Loucy (cell line): ENCODE data around the gene USP17L17.
"Not testable (repeated sequence)": the region's sequence is repeated elsewhere in the genome, so short reads cannot be mapped to it uniquely, and the experiment has no call there.

ENCODE experiments used
- H2AFZ ChIP-seq: fragments of 200-600 bp; sonication (generic); 2 replicates; pipeline ENCODE4 v1.6.0; 2016; ENCODE audit warnings: antibody characterized with exemption, mild to moderate bottlenecking, low read length, moderate library complexity
- H3F3A ChIP-seq: fragments of 200-600 bp; 2 replicates; pipeline ENCODE4 v1.6.0; 2016; ENCODE audit warnings: antibody characterized with exemption, low read depth, mild to moderate bottlenecking
- H3K27me3 ChIP-seq: fragments of 200-600 bp; sonication (generic); 2 replicates; pipeline ENCODE4 v1.6.1; 2014; ENCODE audit warnings: low read length, mild to moderate bottlenecking; ENCODE audit not compliant: insufficient read depth, poor library complexity, severe bottlenecking
- H3K36me3 ChIP-seq: fragments of 200-600 bp; sonication (generic); 2 replicates; pipeline ENCODE4 v1.6.1; 2016; ENCODE audit warnings: low read length; ENCODE audit not compliant: insufficient read depth
- H3K4me1 ChIP-seq: fragments of 200-600 bp; sonication (generic); 2 replicates; pipeline ENCODE4 v1.5.1; 2014; ENCODE audit warnings: low read length, mild to moderate bottlenecking; ENCODE audit not compliant: insufficient read depth, poor library complexity, severe bottlenecking
- H3K4me2 ChIP-seq: fragments of 200-600 bp; sonication (generic); 2 replicates; pipeline ENCODE4 v1.6.0; 2014; ENCODE audit warnings: antibody characterized with exemption, low read length, low read depth, mild to moderate bottlenecking; ENCODE audit not compliant: poor library complexity, severe bottlenecking
- H3K4me3 ChIP-seq: fragments of 200-600 bp; sonication (generic); 2 replicates; pipeline ENCODE4 v1.5.1; 2014; ENCODE audit warnings: low read length, mild to moderate bottlenecking, mixed read lengths; ENCODE audit not compliant: poor library complexity, severe bottlenecking
- H3K79me2 ChIP-seq: fragments of 200-600 bp; sonication (generic); 2 replicates; pipeline ENCODE4 v1.6.1; 2014; ENCODE audit warnings: low read length; ENCODE audit not compliant: insufficient read depth
- H3K9ac ChIP-seq: fragments of 200-600 bp; sonication (generic); 2 replicates; pipeline ENCODE4 v1.6.0; 2014; ENCODE audit warnings: mild to moderate bottlenecking, low read depth, low read length, moderate library complexity; ENCODE audit not compliant: poor library complexity, severe bottlenecking
- H3K9me2 ChIP-seq: fragments of 200-600 bp; sonication (generic); replicated peaks from 2 replicates; pipeline ENCODE4 v1.6.1; 2016; ENCODE audit warnings: low read depth, low read length, mixed read lengths
- H3K9me3 ChIP-seq: fragments of 200-600 bp; sonication (generic); 2 replicates; pipeline ENCODE4 v1.6.1; 2014; ENCODE audit warnings: mild to moderate bottlenecking, antibody characterized with exemption, low read length, low read depth; ENCODE audit not compliant: insufficient read depth
- H4K20me1 ChIP-seq: fragments of 200-600 bp; sonication (generic); 2 replicates; pipeline ENCODE4 v1.6.0; 2014; ENCODE audit warnings: antibody characterized with exemption, low read length, mild to moderate bottlenecking; ENCODE audit not compliant: insufficient read depth, poor library complexity, severe bottlenecking

Gene USP17L17

GRCh38 chr4:9243579-9243978 lies at the start of gene USP17L17:
TSS of gene USP17L17 (plus strand) at chr4:9243879. CDS start at chr4:9243879, 0 bp downstream.
- H2AFZ ChIP-seq, H3K4me1 ChIP-seq, H3F3A ChIP-seq, H3K9me2 ChIP-seq, H3K9me3 ChIP-seq, H3K79me2 ChIP-seq, H3K36me3 ChIP-seq, H3K4me2 ChIP-seq, H3K9ac ChIP-seq, H3K4me3 ChIP-seq, H4K20me1 ChIP-seq, H3K27me3 ChIP-seq: not testable (repeated sequence)

GRCh38 chr4:9210357-9210756 lies 33.3 kb upstream of the USP17L17 start, which contains the start of gene USP17L10:
TSS of gene USP17L10 (plus strand) at chr4:9210657. CDS start at chr4:9210657, 0 bp downstream.
- not testable (repeated sequence) for H3K4me3 ChIP-seq, H3K4me2 ChIP-seq, H2AFZ ChIP-seq, H3F3A ChIP-seq, H3K9me2 ChIP-seq, H4K20me1 ChIP-seq, H3K79me2 ChIP-seq, H3K27me3 ChIP-seq, H3K36me3 ChIP-seq, H3K9ac ChIP-seq, H3K9me3 ChIP-seq, H3K4me1 ChIP-seq

GRCh38 chr4:9214701-9215100 lies 29.0 kb upstream of the USP17L17 start:
- H3K4me1 ChIP-seq, H2AFZ ChIP-seq, H3K27me3 ChIP-seq, H3F3A ChIP-seq, H3K79me2 ChIP-seq, H3K9me2 ChIP-seq, H3K9ac ChIP-seq, H4K20me1 ChIP-seq, H3K4me3 ChIP-seq, H3K9me3 ChIP-seq, H3K4me2 ChIP-seq, H3K36me3 ChIP-seq: not testable (repeated sequence)

GRCh38 chr4:9215105-9215504 lies 28.6 kb upstream of the USP17L17 start, which contains the start of gene USP17L11:
TSS of gene USP17L11 (plus strand) at chr4:9215405. CDS start at chr4:9215405, 0 bp downstream.
- not testable (repeated sequence) for H3K79me2 ChIP-seq, H2AFZ ChIP-seq, H3K27me3 ChIP-seq, H3K9me3 ChIP-seq, H4K20me1 ChIP-seq, H3K9ac ChIP-seq, H3K4me3 ChIP-seq, H3K9me2 ChIP-seq, H3K4me1 ChIP-seq, H3F3A ChIP-seq, H3K36me3 ChIP-seq, H3K4me2 ChIP-seq

DNA sequence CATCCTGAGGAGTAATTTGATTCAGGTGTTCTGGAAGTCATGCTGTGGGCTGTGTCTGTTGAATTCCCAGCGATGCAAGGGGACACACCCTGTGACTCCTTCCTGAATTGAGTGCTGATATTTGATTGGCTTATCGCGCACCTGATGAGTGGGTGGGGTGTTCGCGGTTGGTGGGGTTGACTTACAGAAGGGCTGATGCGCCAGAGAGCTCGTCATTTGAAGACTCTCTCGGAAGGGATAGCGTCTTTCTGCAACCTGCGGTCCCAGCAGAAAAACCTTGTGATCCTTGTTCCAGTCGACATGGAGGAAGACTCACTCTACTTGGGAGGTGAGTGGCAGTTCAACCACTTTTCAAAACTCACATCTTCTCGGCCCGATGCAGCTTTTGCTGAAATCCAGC lies 23.8 kb upstream of the USP17L17 start, which contains the start of gene USP17L12:
USP17L12 (plus strand) TSS at position 301 of the 400 bp plus-strand sequence; CDS start at position 301, 0 bp downstream.
- H3K4me3 ChIP-seq, H3K27me3 ChIP-seq, H3K9me2 ChIP-seq, H2AFZ ChIP-seq, H4K20me1 ChIP-seq, H3K36me3 ChIP-seq, H3K4me2 ChIP-seq, H3K79me2 ChIP-seq, H3K9ac ChIP-seq, H3F3A ChIP-seq, H3K9me3 ChIP-seq, H3K4me1 ChIP-seq: not testable (repeated sequence)

DNA sequence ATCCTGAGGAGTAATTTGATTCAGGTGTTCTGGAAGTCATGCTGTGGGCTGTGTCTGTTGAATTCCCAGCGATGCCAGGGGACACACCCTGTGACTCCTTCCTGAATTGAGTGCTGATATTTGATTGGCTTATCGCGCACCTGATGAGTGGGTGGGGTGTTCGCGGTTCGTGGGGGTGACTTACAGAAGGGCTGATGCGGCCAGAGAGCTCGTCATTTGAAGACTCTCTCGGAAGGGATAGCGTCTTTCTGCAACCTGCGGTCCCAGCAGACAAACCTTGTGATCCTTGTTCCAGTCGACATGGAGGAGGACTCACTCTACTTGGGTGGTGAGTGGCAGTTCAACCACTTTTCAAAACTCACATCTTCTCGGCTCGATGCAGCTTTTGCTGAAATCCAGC lies 19.1 kb upstream of the USP17L17 start, which contains the start of gene USP17L13:
USP17L13 (plus strand) TSS at position 301 of the 400 bp plus-strand sequence; CDS start at position 301, 0 bp downstream.
- not testable (repeated sequence) for H4K20me1 ChIP-seq, H3K4me2 ChIP-seq, H3K4me3 ChIP-seq, H3K27me3 ChIP-seq, H3K9me3 ChIP-seq, H3K4me1 ChIP-seq, H3K9ac ChIP-seq, H3K79me2 ChIP-seq, H3K9me2 ChIP-seq, H2AFZ ChIP-seq, H3K36me3 ChIP-seq, H3F3A ChIP-seq

DNA sequence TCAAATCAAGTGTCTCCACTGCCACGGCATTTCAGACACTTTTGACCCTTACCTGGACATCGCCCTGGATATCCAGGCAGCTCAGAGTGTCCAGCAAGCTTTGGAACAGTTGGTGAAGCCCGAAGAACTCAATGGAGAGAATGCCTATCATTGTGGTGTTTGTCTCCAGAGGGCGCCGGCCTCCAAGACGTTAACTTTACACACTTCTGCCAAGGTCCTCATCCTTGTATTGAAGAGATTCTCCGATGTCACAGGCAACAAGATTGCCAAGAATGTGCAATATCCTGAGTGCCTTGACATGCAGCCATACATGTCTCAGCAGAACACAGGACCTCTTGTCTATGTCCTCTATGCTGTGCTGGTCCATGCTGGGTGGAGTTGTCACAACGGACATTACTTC lies 13.4 kb upstream of the USP17L17 start:
- H3K9me3 ChIP-seq, H4K20me1 ChIP-seq, H3F3A ChIP-seq, H3K4me2 ChIP-seq, H2AFZ ChIP-seq, H3K27me3 ChIP-seq, H3K79me2 ChIP-seq, H3K4me1 ChIP-seq, H3K4me3 ChIP-seq, H3K9me2 ChIP-seq, H3K36me3 ChIP-seq, H3K9ac ChIP-seq: not testable (repeated sequence)
